Adrenal gland (tissue), 12 donors: ENCODE measurements around the gene FAM228B. TPM values are rescaled to one million over a fixed set of nuclear protein-coding genes. Genes with fewer than 3 reads are reported as not detected.

Experiments
- DNase-seq, 7 donors: peaks; one replicate each; pipeline ENCODE4 v3.0.0-alpha.2; 2019 to 2020
- H3K27ac ChIP-seq, 5 donors: fragments of 200-600 bp; sonication (generic) in 4 of 5; 1 replicate in 3 of 5; 2 replicates in 2 of 5; pipeline versions ENCODE4 v1.5.1 to v1.8.0; 2016 to 2020; ENCODE audit warnings: mild to moderate bottlenecking in 1 of 5
- H3K27me3 ChIP-seq: fragments of 200-600 bp; 2 replicates; pipeline ENCODE4 v1.8.0; 2021
- H3K36me3 ChIP-seq, 2 donors: fragments of 200-600 bp; replicated peaks in 1 of 2; 1 replicate in 1 of 2; 2 replicates in 1 of 2; pipeline versions ENCODE4 v1.5.1 to v1.8.0; 2018 to 2022
- H3K4me1 ChIP-seq, 2 donors: fragments of 200-600 bp; replicated peaks in 1 of 2; 1 replicate in 1 of 2; 2 replicates in 1 of 2; pipeline versions ENCODE4 v1.5.1 to v1.8.0; 2018 to 2021
- H3K4me3 ChIP-seq, 4 donors: fragments of 200-600 bp; sonication (generic) in 3 of 4; one replicate each; pipeline ENCODE4 v1.5.1; 2016 to 2018
- H3K9me3 ChIP-seq, 3 donors: fragments of 200-600 bp; sonication (generic) in 1 of 3; replicated peaks in 1 of 3; 1 replicate in 2 of 3; 2 replicates in 1 of 3; pipeline versions ENCODE4 v1.5.1 to v1.8.0; 2016 to 2021
- POLR2A ChIP-seq, 2 donors: fragments of 450-650 bp; IDR thresholded peaks; one replicate each; pipeline ENCODE4 v1.6.1; 2017; ENCODE audit warnings: antibody characterized with exemption in 2 of 2, mild to moderate bottlenecking in 2 of 2, moderate library complexity in 1 of 2
- WGBS, 4 donors: extraction: QIAGEN DNeasy Blood & Tissue Kit in 2 of 4; methylation state at CpG; one replicate each; pipeline versions ENCODE4 v1.1.5 to v1.1.7; 2013 to 2017; 5-methylcytosine and 5-hydroxymethylcytosine counted together
- intact Hi-C, 2 donors: fragments of 100-400 bp; cut with DNase I; formaldehyde crosslinking; loops; one replicate each; pipeline versions ENCODE4 v1.14.1 to v1.15.0; 2022 to 2023
- polyA plus RNA-seq, 3 donors: library from polyadenylated mRNA; stranded (reverse); fragments of 200-250 nt in 2 of 3; fragments of 350-450 nt in 1 of 3; fragmentation: Illumina TruSeq in 1 of 3; extraction: RNeasy Lipid Tissue Mini Kit (QIAGEN cat#74804) in 1 of 3; gene quantifications; one replicate each; pipeline ENCODE4 v1.2.3, GENCODE V29; 2013 to 2014
- total RNA-seq, 9 donors: library from RNA; depleted of rRNA in 4 of 9; stranded (reverse); fragments of >200 nt in 4 of 9; fragments of 120-200 nt in 1 of 9; fragmentation: NEBNext Ultra II Directional in 1 of 9; extraction: Animal tissue kit (Norgen Biotek cat#: 25700) in 1 of 9; gene quantifications; one replicate each; pipeline versions ENCODE4 v1.1.0 to v1.2.4, GENCODE V29; 2013 to 2023
- TF ChIP-seq, protein P1 (sequence below), 6 experiments: fragments of 450-650 bp in 4 of 6; fragments of 200-600 bp in 2 of 6; sonication (generic) in 1 of 6; IDR thresholded peaks; 1 replicate in 5 of 6; 2 replicates in 1 of 6; pipeline versions ENCODE4 v1.5.1 to v1.8.0; 2016 to 2021; ENCODE audit warnings: antibody characterized with exemption in 6 of 6, mild to moderate bottlenecking in 2 of 6, moderate library complexity in 1 of 6
- donor health status: healthy with polysubstance abuse.
- donor health status: Bipolar disorder and iron deficiency.
- donor health status: DM: yes; HTN: yes; CAD: no.
- donor health status: DM: no; HTN: no; CAD: no.
- donor health status: DM: no; HTN: no; CAD: no.
- donor health status: DM: yes; HTN: yes; CAD: no.

FAM228B gene
- total and polyA plus RNA-seq, 12 donors, result 1.9 to 141 (median 29.2) TPM

GRCh38 chr2:24084386-24085199, 38.7 kb upstream of the FAM228B start, which contains the start of gene TP53I3:
TSS of gene TP53I3 (minus strand) at chr2:24084834. CDS start at chr2:24084326, 508 bp downstream.
- peak; percentile 79 to 87 for TF ChIP-seq POLR2A (IDR thresholded peaks at IDR 0.05)
- TF ChIP-seq, protein P1, sequence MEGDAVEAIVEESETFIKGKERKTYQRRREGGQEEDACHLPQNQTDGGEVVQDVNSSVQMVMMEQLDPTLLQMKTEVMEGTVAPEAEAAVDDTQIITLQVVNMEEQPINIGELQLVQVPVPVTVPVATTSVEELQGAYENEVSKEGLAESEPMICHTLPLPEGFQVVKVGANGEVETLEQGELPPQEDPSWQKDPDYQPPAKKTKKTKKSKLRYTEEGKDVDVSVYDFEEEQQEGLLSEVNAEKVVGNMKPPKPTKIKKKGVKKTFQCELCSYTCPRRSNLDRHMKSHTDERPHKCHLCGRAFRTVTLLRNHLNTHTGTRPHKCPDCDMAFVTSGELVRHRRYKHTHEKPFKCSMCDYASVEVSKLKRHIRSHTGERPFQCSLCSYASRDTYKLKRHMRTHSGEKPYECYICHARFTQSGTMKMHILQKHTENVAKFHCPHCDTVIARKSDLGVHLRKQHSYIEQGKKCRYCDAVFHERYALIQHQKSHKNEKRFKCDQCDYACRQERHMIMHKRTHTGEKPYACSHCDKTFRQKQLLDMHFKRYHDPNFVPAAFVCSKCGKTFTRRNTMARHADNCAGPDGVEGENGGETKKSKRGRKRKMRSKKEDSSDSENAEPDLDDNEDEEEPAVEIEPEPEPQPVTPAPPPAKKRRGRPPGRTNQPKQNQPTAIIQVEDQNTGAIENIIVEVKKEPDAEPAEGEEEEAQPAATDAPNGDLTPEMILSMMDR (IDR thresholded peaks at IDR 0.05), result peak; percentile 77 to 98 (median 94)
- Histone ChIP-seq H3K36me3 (peaks cover 0 to 21% of the 10 kb centered on the region in 2 donors), H3K27me3 (no peaks in the 10 kb centered on the region), H3K4me3 (peak within 1 kb of the TSS in 3 of 4 donors; percentile 47 to 68 (median 52)), H3K9me3 (no peaks in the 10 kb centered on the region), H3K27ac (peak within 1 kb of the TSS; percentile 45 to 95 (median 80)), H3K4me1 (peaks cover 6 to 19% of the 10 kb centered on the region in 2 donors)
- intact Hi-C loops, result loop anchor here (10.0 kb wide), 1 partner anchor 260 kb away; no protein-coding TSS in a partner anchor
- 0 to 2% (median 1%) methylated on average over 5 to 44 of the region's 44 CpGs for WGBS, 4 donors
- DNase-seq, result peak; percentile 89 to 94 (median 92)

DNA sequence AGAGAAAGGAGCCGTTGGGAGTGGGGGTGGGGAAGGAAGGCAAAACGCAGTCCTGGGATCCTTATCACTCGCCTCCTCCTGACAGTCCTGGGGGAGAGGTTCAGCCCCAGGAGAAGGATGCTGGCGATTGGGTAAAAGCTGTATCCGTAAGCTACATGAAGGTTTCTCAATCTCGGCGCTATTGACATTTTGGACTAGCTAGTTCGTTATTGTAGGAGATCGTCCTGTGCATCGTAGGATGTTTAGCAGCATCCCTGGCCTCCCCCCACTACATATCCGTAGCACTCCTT, 38.1 kb upstream of the FAM228B start:
- Histone ChIP-seq H3K27ac (peak overlapping the region; percentile 45 to 95 (median 80)), H3K9me3 (no peaks in the 10 kb centered on the region), H3K27me3 (no peaks in the 10 kb centered on the region), H3K36me3 (peaks cover 0 to 21% of the 10 kb centered on the region in 2 donors), H3K4me3 (peak overlapping the region in 2 of 4 donors; percentile 47 to 68), H3K4me1 (peaks cover 6 to 19% of the 10 kb centered on the region in 2 donors)
- TF ChIP-seq, protein P1 (IDR thresholded peaks at IDR 0.05), result no peak
- no peak for TF ChIP-seq POLR2A (IDR thresholded peaks at IDR 0.05)
- peak in 1 of 7 donors; percentile 64 for DNase-seq
- intact Hi-C loops, result loop anchor here (10.0 kb wide), 1 partner anchor 260 kb away; no protein-coding TSS in a partner anchor
- 10 to 20% (median 11%) methylated on average over 10 to 11 of the region's 11 CpGs for WGBS, 4 donors

DNA sequence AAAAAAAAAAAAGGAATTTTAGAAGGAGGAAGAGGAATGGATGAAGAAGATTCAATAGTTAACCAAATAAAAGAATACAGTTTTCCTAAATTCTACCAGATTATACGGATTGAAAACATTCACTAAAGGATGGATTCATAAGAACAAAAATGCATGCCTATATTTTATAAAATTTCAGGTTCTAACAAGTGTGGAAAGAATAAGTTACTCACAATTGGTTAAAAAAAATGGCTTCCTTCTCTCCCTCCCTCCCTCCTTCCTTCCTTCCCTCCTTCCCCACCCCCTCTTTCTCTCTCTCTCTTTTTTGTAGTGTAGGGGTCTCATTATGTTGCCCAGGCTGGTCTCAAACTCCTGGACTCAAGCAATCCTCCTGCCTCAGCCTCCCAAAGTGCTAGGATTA, 37.0 kb upstream of the FAM228B start:
- peaks cover 0 to 19% of the 10 kb centered on the region in 2 donors for H3K36me3 ChIP-seq
- no peaks in the 10 kb centered on the region for H3K9me3 ChIP-seq
- TF ChIP-seq, protein P1 (IDR thresholded peaks at IDR 0.05), result no peak
- TF ChIP-seq POLR2A (IDR thresholded peaks at IDR 0.05), result no peak
- no peak overlapping the region for H3K4me3 ChIP-seq
- no peak overlapping the region for H3K27ac ChIP-seq
- intact Hi-C loops, result loop anchor here (10.0 kb wide), 1 partner anchor 261 kb away; no protein-coding TSS in a partner anchor
- peaks cover 6 to 19% of the 10 kb centered on the region in 2 donors for H3K4me1 ChIP-seq
- WGBS, 4 donors, result 86 to 100% (median 97%) methylated on average over 1 of the region's 1 CpG
- H3K27me3 ChIP-seq, result no peaks in the 10 kb centered on the region
- no peak for DNase-seq

DNA sequence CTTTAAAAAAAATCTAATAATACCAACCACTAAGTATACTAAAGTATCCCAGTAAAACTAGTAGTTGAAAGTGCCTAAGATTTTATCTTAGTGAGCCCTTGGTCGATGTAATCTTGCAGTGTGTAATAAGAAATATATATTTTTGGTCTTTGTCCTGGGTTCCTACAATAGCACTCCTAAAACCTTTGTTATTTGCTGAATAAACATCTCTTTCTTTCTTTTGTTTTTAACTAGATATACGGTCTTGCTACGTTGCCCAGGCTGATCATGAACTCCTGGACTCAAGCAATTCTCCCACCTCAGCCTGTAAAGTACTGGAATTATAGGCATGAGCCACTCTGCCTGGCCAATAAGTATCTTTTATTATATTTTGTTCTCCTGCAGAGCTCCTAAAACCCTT, 36.2 kb upstream of the FAM228B start:
- Histone ChIP-seq H3K9me3 (no peaks in the 10 kb centered on the region), H3K4me3 (no peak overlapping the region), H3K27ac (no peak overlapping the region), H3K4me1 (peaks cover 6 to 19% of the 10 kb centered on the region in 2 donors), H3K36me3 (peaks cover 0 to 11% of the 10 kb centered on the region in 2 donors), H3K27me3 (no peaks in the 10 kb centered on the region)
- intact Hi-C loops, result loop anchor here (10.0 kb wide), 1 partner anchor 262 kb away; no protein-coding TSS in a partner anchor
- 84 to 90% (median 88%) methylated on average over 3 of the region's 3 CpGs for WGBS, 4 donors
- TF ChIP-seq, protein P1 (IDR thresholded peaks at IDR 0.05), result no peak
- no peak for TF ChIP-seq POLR2A (IDR thresholded peaks at IDR 0.05)
- DNase-seq, result no peak
